ENCODE results near the gene IGF2BP2.

Gene IGF2BP2

GRCh38 chr3:185764163-185764979, 60.5 kb downstream of the IGF2BP2 start:
- no peak for DNase-seq

DNA sequence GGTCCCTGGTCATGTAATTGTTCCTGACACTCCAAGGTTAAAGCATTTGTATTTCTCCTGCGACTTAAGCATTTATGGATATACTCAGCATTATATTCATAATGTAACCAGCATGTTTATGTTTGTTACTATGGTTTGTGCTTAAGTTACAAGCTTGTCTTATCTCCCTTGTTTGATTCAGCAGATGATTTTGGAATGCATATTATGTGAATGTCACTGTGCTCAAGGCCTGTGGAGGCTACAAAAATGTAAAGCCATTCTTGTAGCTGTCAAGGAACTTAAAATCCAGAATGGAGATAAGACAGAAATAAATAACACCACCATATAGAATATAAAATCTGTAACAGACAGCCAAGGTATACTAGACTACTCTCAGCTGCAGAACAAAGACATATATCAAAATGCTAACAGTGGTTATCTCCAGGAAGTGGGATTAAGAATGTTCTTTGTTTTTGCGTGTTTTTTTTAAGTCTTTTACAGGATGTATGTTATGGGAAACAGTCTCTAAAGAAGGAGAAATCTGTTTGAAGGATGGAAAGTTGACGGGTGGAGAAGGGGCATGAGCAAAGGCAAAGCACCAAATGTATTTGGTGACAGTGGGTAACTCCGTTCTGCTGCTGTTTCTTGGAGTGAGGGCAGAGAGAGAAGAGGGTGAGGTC, 61.4 kb downstream of the IGF2BP2 start:
- no peak for DNase-seq

GRCh38 chr3:185760550-185760949, 64.3 kb downstream of the IGF2BP2 start:
- no peak for DNase-seq

- DNase-seq, result no peak
Observed at GRCh38 chr3:185760088-185760487, 64.8 kb downstream of the IGF2BP2 start.

GRCh38 chr3:185759512-185759911, 65.3 kb downstream of the IGF2BP2 start:
- DNase-seq, result no peak

DNA sequence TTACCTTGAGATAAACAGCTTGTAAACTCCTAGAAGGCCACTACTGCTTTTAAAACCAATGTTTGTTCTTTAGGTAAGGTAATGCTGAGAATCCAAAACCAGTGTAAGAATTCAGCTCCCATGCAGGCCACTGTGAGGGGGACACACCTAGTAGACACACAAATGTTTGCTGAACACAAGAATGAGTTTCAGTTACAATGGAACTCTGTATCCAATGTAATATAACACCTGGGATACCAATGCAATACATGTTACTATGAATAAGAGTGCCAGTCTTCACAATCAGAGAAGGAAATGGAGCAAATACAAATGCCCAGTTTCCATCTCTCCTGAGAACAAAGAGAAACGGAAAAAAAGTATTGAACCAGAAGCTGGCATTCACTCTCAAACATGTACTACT, 65.9 kb downstream of the IGF2BP2 start:
- DNase-seq, result no peak

DNA sequence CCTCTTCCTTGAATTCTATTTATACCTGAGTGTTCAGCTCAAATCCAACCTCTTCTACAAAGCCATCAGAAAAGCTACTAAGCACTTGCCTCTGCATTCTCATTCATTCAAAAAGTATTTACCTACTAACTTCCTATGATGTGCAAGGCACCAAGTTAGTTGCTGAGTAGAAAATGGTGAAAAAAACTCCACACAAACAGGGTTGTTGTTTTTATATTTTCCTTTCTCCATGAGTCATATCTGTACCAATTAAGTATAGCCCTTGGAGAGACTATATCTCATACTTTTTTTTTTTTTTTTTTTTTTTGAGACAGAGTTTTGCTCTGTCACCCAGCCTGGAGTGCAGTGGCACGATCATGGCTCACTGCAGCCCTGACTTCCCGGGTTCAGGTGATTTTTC, 67.7 kb downstream of the IGF2BP2 start:
- no peak for DNase-seq

DNA sequence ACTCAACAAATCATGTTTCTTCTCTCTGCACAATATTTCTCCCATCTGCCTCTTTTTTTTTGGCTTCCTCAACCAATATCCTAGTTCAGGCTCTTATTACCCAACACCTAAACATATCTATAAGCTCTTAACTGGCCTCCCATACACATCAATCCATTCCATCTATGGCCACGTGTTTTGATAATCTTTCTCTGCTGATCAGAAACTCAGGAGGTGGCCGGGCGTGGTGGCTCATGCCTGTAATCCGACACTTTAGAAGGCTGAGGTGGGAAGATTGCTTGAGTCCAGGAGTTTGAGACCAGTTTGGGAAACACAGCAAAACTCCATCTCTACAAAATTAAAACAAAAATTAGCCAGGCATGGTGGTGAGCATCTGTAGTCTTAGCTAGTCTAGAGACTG, 68.4 kb downstream of the IGF2BP2 start:
- no peak for DNase-seq

DNA sequence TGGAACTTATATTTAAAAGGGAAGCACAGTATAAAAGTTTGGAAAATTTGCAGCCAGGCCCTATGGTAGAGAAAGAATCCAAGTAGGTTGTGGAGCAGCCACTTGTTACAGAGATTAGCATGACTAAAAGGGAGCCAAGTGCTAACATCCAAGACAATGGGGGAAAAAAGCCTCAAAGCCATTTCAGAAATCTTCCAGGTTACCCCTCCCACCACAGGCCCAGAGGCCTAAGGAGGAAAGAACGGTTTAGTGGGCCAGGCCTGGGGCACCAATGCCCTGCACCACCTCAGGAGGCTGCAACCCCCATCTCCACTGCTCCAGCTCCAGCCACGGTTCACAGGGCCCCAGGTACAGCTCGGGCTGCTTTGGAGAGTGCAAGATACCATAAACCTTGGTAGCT, 69.9 kb downstream of the IGF2BP2 start:
- DNase-seq, result no peak

DNA sequence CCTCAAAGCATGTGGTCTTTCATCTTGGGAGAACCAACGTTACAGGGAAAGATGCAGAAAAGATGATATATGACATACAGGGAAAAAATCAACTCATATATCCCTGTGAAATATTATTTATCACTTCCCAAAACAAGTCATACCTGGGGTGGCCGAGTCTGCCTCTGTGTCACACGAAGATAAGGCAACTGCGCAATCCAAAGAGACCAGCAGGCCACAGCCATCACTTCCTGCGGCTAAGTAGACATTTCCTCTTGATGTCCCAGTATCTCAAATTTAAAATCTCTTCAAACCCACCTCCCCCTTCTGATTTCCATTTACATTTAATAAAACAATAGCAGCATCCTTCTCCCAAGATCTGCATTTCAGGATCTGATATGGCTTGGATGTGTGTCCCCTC, 71.5 kb downstream of the IGF2BP2 start:
- DNase-seq, result no peak

- no peak for DNase-seq
Observed at GRCh38 chr3:185750702-185751101, 74.1 kb downstream of the IGF2BP2 start.

DNA sequence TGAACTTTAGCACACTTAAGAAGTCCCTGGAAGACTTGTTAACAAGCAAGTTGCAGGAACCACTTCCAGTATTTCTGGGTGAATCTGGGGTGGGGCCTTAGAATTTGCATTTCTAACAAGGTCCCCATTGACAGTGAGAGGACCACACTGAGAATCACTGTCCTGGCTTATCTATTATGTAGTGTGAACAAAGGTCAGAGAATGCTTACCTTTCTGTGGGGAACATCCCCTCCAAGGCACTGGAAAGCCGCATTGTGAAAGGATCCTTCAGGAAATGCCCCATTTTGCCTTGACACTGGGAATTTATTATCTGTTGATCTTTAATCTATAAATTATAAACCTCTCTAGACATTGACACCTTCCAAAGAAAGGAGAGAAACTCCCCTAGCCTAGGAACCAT, 74.8 kb downstream of the IGF2BP2 start:
- DNase-seq, result no peak

- DNase-seq, result no peak
Observed at GRCh38 chr3:185746470-185746869, 78.4 kb downstream of the IGF2BP2 start.

GRCh38 chr3:185744997-185745843, 79.6 kb downstream of the IGF2BP2 start:
- no peak for DNase-seq

DNA sequence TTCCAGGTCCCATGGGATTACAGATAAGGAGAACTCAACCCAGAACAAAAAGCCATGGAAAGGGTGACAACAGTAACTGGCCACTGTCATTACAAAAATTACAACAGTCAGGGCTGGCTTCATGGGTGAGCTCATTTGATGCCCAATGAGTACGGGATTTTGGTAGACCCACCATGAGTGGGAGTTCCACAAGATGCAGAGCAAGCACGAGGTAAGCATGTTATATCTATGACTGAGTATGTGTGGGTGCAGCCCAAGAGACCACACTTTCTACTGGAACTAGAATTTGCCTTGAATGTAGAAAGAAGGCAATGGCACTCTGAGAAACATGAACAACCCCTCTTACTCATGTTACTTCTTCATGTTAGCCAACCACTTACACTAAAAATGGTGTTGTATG, 83.3 kb downstream of the IGF2BP2 start:
- no peak for DNase-seq

GRCh38 chr3:185740133-185740532, 84.7 kb downstream of the IGF2BP2 start:
- DNase-seq, result no peak

DNA sequence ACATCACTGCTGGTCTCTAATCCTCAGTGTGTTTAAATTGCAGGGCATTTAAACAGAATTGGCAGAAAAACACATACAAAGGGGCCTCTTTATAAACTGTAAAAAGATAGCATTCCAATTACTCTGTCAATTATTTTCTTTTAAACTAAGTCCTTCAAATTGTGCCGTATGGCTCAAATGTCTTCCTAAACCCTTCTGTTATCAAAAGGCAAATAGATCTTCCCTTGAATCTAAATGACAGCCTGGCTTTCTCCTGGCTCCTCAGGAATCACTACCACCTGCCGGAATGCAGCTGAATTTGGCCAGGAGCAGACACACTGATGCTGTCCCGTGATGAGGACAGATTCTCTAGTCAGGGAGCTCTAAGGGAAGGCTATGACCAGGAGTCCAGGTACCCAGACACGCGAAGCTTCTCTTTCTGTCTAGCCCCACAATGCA, 85.6 kb downstream of the IGF2BP2 start:
- DNase-seq, result no peak

DNA sequence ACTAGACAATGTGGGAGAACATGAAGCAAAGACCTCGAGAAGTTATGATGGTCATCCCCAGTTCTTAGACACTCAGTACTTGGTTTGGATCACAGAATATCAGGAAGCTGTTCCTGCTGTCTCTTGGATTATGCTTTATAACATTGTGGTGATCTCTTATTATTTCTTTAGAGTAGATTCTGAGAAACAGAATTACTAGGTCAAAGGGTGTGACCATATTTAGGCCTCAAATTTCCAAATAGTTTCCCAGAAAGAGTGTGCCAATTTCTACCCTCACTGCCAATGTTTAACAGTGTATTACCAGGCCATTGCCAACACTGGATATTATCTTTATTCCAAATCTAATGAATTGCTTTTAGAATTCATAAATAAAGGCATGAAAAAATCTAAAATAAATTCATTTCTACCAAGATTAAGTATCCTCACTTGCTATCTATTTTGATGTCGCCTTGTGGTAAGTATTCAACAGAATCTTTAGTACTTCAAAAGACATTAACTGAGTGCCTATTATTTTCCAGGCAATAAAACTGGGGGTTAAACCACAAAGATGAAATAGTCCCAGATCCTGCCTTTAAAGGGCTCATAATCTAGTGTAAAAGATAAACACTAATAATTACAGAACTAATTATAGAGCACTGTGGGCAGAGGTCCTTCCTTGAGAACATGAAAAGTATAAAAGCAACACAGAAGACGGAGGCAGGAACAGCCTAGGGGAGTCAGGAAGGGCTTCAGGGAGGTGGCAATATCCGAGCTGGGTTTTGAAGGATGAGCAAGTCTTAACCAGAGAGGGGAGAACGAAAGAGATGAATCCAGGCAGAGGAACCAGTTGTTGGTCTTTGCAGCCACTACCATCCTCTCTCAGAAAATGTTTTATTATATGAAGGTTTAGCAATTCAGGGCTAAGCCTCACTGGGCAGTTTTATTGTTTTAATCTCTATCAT, 86.8 kb downstream of the IGF2BP2 start:
- DNase-seq, result no peak

GRCh38 chr3:185737020-185737419, 87.8 kb downstream of the IGF2BP2 start:
- DNase-seq, result no peak

DNA sequence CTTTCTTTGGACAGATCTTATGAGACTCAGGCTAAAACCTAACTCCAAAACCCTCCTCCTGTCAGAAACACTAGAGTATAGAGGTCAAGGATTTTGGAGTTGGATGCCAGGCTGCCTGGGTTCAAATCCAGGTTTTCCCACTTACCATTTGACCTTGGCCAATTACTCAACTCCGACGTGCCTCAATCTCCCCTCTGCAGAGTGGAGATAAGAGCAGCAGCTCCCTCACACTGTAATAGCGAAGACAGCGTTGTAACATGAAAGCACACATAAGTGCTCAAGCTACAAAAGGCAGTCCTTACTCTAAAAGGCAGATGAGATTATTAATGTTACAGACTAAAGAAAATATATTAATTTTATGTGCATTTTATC, 90.1 kb downstream of the IGF2BP2 start:
- DNase-seq, result no peak

GRCh38 chr3:185733980-185734724, 90.7 kb downstream of the IGF2BP2 start:
- no peak for DNase-seq

DNA sequence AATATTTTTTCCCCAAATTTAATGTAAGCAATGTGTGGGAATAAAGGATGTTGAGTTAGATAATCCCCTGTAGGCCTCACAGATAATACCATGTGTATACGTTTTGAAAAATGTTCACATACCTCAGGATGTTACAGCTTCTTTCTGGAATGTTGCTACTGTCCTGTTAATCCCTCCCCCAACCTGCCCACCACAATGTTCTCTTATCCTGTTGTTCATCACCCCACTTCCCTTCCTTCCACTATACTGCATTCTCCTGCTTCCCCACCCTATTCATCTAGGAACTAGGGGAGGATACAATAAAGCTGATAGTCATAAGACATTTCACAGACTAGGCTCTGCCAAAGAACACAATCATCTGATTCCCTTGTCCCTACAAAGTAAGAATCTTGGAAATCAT, 92.1 kb downstream of the IGF2BP2 start:
- DNase-seq, result no peak
